ENCODE measurements around the gene EFCAB5.

EFCAB5 gene

DNA sequence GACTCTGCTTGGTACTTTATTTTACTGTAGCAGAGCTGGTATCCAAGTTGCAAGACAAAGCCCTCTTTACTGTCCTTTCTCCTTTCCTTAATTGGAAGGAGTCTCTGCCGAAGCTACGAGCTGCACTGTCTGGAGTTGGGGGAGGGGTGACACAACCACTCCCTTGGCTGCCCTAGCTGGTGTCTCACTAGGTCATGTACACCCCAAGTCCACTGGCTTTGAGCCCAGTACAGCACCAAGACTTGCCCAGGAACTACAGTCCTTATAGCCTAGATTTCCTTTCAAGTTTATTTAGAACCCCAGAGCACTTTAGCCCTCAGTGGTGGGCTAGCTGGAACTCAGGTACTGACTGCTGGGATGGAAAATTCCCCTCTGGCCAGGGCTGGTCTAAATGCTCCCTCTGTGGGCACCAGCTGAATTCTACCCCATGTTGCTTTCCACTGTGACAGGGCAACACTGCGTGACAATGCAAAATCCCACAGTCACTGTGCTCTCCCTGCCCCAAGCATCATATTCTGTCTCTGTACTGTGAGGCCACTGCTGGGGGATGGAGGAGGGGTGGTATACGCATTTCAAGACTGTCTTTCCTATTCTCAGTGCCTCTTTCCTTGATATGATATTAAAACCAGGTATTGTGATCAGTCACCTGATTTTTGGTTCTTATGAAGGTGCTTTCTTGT lies 18.4 kb downstream of the EFCAB5 start:
- no peaks in the 10 kb centered on the region for H3K27me3 ChIP-seq
- no peaks in the 10 kb centered on the region for H3K4me1 ChIP-seq
- H3K9me3 ChIP-seq = no peaks in the 10 kb centered on the region
- no peak overlapping the region for H3K4me3 ChIP-seq
- no peak for TF ChIP-seq CTCF (IDR thresholded peaks at IDR 0.05)
- DNase-seq = no peak
- intact Hi-C loops (cut with DNase I; ENCODE audit: low total_unique reads) = no loop called here
- no peak overlapping the region for H3K27ac ChIP-seq
- no peaks in the 10 kb centered on the region for H3K36me3 ChIP-seq

- Histone ChIP-seq H3K4me1 (no peaks in the 10 kb centered on the region), H3K4me3 (no peak overlapping the region), H3K36me3 (no peaks in the 10 kb centered on the region), H3K27ac (no peak overlapping the region), H3K9me3 (no peaks in the 10 kb centered on the region), H3K27me3 (no peaks in the 10 kb centered on the region)
- intact Hi-C loops (cut with DNase I; ENCODE audit: low total_unique reads) = no loop called here
- no peak for DNase-seq
- TF ChIP-seq CTCF (IDR thresholded peaks at IDR 0.05) = no peak
These were observed 21.2 kb downstream of the EFCAB5 start for GRCh38 chr17:29962656-29963055.

DNA sequence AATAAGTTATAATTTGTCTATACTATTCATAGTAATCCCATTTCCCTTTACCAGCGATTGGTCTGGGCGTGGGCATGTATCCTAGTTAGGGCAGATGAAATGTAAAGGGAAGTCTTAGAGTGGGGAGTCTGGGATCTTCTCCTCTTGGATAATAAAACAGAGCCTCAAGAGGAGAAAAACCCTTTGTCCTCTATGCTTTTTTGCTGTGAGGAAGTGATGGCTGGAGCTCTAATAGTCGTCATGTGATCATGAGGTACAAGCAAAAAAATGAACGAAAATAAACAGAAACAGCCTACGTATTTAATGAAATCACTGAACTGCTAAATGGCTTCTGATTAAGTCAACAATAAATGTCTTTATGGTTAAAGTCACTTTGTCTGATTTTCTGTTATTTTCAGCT lies 26.8 kb downstream of the EFCAB5 start:
- TF ChIP-seq CTCF (IDR thresholded peaks at IDR 0.05) = no peak
- no peak for DNase-seq
- Histone ChIP-seq H3K4me1 (no peaks in the 10 kb centered on the region), H3K36me3 (no peaks in the 10 kb centered on the region), H3K9me3 (no peaks in the 10 kb centered on the region), H3K27me3 (no peaks in the 10 kb centered on the region), H3K4me3 (no peak overlapping the region), H3K27ac (no peak overlapping the region)
- intact Hi-C loops (cut with DNase I; ENCODE audit: low total_unique reads) = no loop called here

GRCh38 chr17:29972277-29972676 lies 30.8 kb downstream of the EFCAB5 start:
- H3K4me3 ChIP-seq = no peak overlapping the region
- H3K27me3 ChIP-seq = no peaks in the 10 kb centered on the region
- no peaks in the 10 kb centered on the region for H3K9me3 ChIP-seq
- no peaks in the 10 kb centered on the region for H3K4me1 ChIP-seq
- H3K27ac ChIP-seq = no peak overlapping the region
- intact Hi-C loops (cut with DNase I; ENCODE audit: low total_unique reads) = no loop called here
- no peaks in the 10 kb centered on the region for H3K36me3 ChIP-seq
- DNase-seq = no peak
- TF ChIP-seq CTCF (IDR thresholded peaks at IDR 0.05) = no peak

- TF ChIP-seq CTCF (IDR thresholded peaks at IDR 0.05) = no peak
- H3K4me1 ChIP-seq = no peaks in the 10 kb centered on the region
- H3K36me3 ChIP-seq = no peaks in the 10 kb centered on the region
- H3K9me3 ChIP-seq = no peaks in the 10 kb centered on the region
- no peak overlapping the region for H3K4me3 ChIP-seq
- H3K27me3 ChIP-seq = no peaks in the 10 kb centered on the region
- intact Hi-C loops (cut with DNase I; ENCODE audit: low total_unique reads) = no loop called here
- H3K27ac ChIP-seq = no peak overlapping the region
- no peak for DNase-seq
These were observed 31.6 kb downstream of the EFCAB5 start for GRCh38 chr17:29973005-29973404.

DNA sequence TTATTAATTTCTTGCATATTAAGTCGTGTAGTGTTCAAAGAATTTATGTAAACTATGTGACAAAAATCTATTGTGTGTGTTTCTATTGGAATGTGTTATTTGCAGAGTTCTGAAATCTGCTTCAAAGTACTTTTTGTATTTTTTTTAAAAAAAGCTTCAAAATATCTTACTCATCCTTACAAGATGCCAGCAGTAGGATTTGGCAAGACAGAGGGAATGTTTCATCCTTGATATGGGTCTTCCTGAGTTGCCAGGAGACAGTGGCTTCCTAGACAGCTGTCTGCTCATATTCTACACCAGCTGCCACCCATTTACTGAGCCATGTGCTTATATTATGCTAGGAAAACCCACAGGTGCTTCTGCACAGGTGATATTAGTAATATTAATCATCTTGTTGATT lies 36.4 kb downstream of the EFCAB5 start:
- no peaks in the 10 kb centered on the region for H3K4me1 ChIP-seq
- H3K27me3 ChIP-seq = no peaks in the 10 kb centered on the region
- no peak for DNase-seq
- H3K27ac ChIP-seq = no peak overlapping the region
- TF ChIP-seq CTCF (IDR thresholded peaks at IDR 0.05) = no peak
- no peaks in the 10 kb centered on the region for H3K9me3 ChIP-seq
- intact Hi-C loops (cut with DNase I; ENCODE audit: low total_unique reads) = no loop called here
- H3K4me3 ChIP-seq = no peak overlapping the region
- H3K36me3 ChIP-seq = no peaks in the 10 kb centered on the region

All from tibial artery (tissue), 4 donors.